ENCODE measurements around the gene UNC5B. TPM values are rescaled to one million over a fixed set of nuclear protein-coding genes. Genes with fewer than 3 reads are reported as not detected.
A peak's percentile ranks its signal among the peaks of the same experiment; 100 is the strongest.

Gene UNC5B
- total RNA-seq, 4 donors from 2014 or later: 3.4 to 5.2 (median 3.9) TPM

- TF ChIP-seq CTCF (IDR thresholded peaks at IDR 0.05): no peak
- no peak for ATAC-seq (ENCODE audit: low FRiP score)
Measured at GRCh38 chr10:71283410-71283809, 71.0 kb downstream of the UNC5B start.

GRCh38 chr10:71283876-71284275 is 71.5 kb downstream of the UNC5B start:
- ATAC-seq (ENCODE audit: low FRiP score) (no peak), DNase-seq (ENCODE audit: low spot score) (no peak)
- no peak for TF ChIP-seq CTCF (IDR thresholded peaks at IDR 0.05)

More at GRCh38 chr10:71283410-71283809, 71.0 kb downstream of the UNC5B start:
- no peak for DNase-seq (ENCODE audit: low spot score)

- ATAC-seq (ENCODE audit: low FRiP score): no peak
- no peak for TF ChIP-seq CTCF (IDR thresholded peaks at IDR 0.05)
- DNase-seq (ENCODE audit: low spot score): no peak
Measured at GRCh38 chr10:71284544-71285179, 72.3 kb downstream of the UNC5B start.

- peak; percentile 31 for DNase-seq (ENCODE audit: low spot score)
- ATAC-seq (ENCODE audit: low FRiP score): peak; percentile 48
- TF ChIP-seq CTCF (IDR thresholded peaks at IDR 0.05): peak in 1 of 3 donors; percentile 29
Measured at GRCh38 chr10:71285180-71285545, 72.8 kb downstream of the UNC5B start.

GRCh38 chr10:71285986-71286385 is 73.6 kb downstream of the UNC5B start:
- DNase-seq (ENCODE audit: low spot score) (no peak), ATAC-seq (ENCODE audit: low FRiP score) (no peak)
- no peak for TF ChIP-seq CTCF (IDR thresholded peaks at IDR 0.05)

- DNase-seq (ENCODE audit: low spot score) (no peak), ATAC-seq (ENCODE audit: low FRiP score) (no peak)
- TF ChIP-seq CTCF (IDR thresholded peaks at IDR 0.05): no peak
Measured at GRCh38 chr10:71286521-71287294, 74.3 kb downstream of the UNC5B start.

GRCh38 chr10:71287456-71287855 is 75.1 kb downstream of the UNC5B start:
- no peak for DNase-seq (ENCODE audit: low spot score)
- ATAC-seq (ENCODE audit: low FRiP score): no peak
- no peak for TF ChIP-seq CTCF (IDR thresholded peaks at IDR 0.05)

Data from omental fat pad (tissue), 4 donors.